Karpas-422 (cell line): ENCODE measurements around the gene DGKD. TPM values are rescaled to one million over a fixed set of nuclear protein-coding genes. Genes with fewer than 3 reads are reported as not detected.

Experiments used
- DNase-seq: peaks from one replicate; pipeline ENCODE4 v3.0.0-alpha.2; 2015
- H2AFZ ChIP-seq: fragments of 200-600 bp; sonication (generic); 2 replicates; pipeline ENCODE4 v1.6.1; 2014; ENCODE audit warnings: antibody characterized with exemption, low read length, mixed read lengths
- H3K27ac ChIP-seq: fragments of 200-600 bp; sonication (generic); 2 replicates; pipeline ENCODE4 v1.5.1; 2014; ENCODE audit warnings: mild to moderate bottlenecking, low read length, moderate library complexity
- H3K27me3 ChIP-seq: fragments of 200-600 bp; sonication (generic); 2 replicates; pipeline ENCODE4 v1.6.1; 2014; ENCODE audit warnings: low read length, mixed read lengths
- H3K36me3 ChIP-seq: fragments of 200-600 bp; sonication (generic); 2 replicates; pipeline ENCODE4 v1.6.1; 2014; ENCODE audit warnings: low read length, mixed read lengths; ENCODE audit not compliant: insufficient read depth
- H3K4me1 ChIP-seq: fragments of 200-600 bp; sonication (generic); 2 replicates; pipeline ENCODE4 v1.6.1; 2014; ENCODE audit warnings: mild to moderate bottlenecking, low read length, mixed read lengths
- H3K4me2 ChIP-seq: fragments of 200-600 bp; sonication (generic); 2 replicates; pipeline ENCODE4 v1.6.1; 2014; ENCODE audit warnings: low read length, low read depth, mild to moderate bottlenecking; ENCODE audit not compliant: poor library complexity, severe bottlenecking
- H3K4me3 ChIP-seq: fragments of 200-600 bp; sonication (generic); 2 replicates; pipeline ENCODE4 v1.5.1; 2014; ENCODE audit warnings: mild to moderate bottlenecking, antibody characterized with exemption, low read length, mixed read lengths
- H3K79me2 ChIP-seq: fragments of 200-600 bp; sonication (generic); 2 replicates; pipeline ENCODE4 v1.6.1; 2014; ENCODE audit warnings: mild to moderate bottlenecking, low read length, mixed read lengths
- H3K9ac ChIP-seq: fragments of 200-600 bp; sonication (generic); 2 replicates; pipeline ENCODE4 v1.6.0; 2014; ENCODE audit warnings: low read length
- H3K9me2 ChIP-seq: fragments of 200-600 bp; sonication (generic), shearing (Covaris generic); replicated peaks from 2 replicates; pipeline ENCODE4 v1.6.0; 2014; ENCODE audit warnings: mild to moderate bottlenecking, low read length, moderate library complexity; ENCODE audit not compliant: insufficient read depth
- H3K9me3 ChIP-seq: fragments of 300-700, 200-600 bp; sonication (generic); 2 replicates; pipeline ENCODE4 v1.6.1; 2014; ENCODE audit warnings: low read length, mixed read lengths
- H4K20me1 ChIP-seq: fragments of 200-600 bp; sonication (generic); 2 replicates; pipeline ENCODE4 v1.6.1; 2014; ENCODE audit warnings: mild to moderate bottlenecking, antibody characterized with exemption, low read length, low read depth; ENCODE audit not compliant: insufficient read depth
- total RNA-seq: library from RNA; depleted of rRNA; stranded (reverse); fragments of >200 nt; shearing (Covaris generic); gene quantifications from 2 replicates; pipeline ENCODE4 v1.2.3, GENCODE V29; 2014; ENCODE audit warnings: low replicate concordance

DGKD gene
- total RNA-seq, 1 experiment from 2014 or later: 10.2 TPM

- Histone ChIP-seq H2AFZ (no peak overlapping the region), H3K27ac (no peak overlapping the region), H4K20me1 (no peaks in the 10 kb centered on the region), H3K27me3 (no peaks in the 10 kb centered on the region), H3K79me2 (no peaks in the 10 kb centered on the region), H3K9ac (no peak overlapping the region), H3K4me3 (no peak overlapping the region), H3K9me2 (no peaks in the 10 kb centered on the region), H3K4me1 (no peaks in the 10 kb centered on the region), H3K36me3 (no peaks in the 10 kb centered on the region), H3K4me2 (no peak overlapping the region), H3K9me3 (no peaks in the 10 kb centered on the region)
- DNase-seq: no peak
Measured at GRCh38 chr2:233471291-233472035, 117.2 kb downstream of the DGKD start.

- H3K9ac ChIP-seq: no peak overlapping the region
- no peak for DNase-seq
Measured at GRCh38 chr2:233473386-233473791, 119.1 kb downstream of the DGKD start.

GRCh38 chr2:233473878-233474277 is 119.6 kb downstream of the DGKD start:
- no peak for DNase-seq
- no peak overlapping the region for H3K27ac ChIP-seq
- no peaks in the 10 kb centered on the region for H3K9me3 ChIP-seq
- no peaks in the 10 kb centered on the region for H3K79me2 ChIP-seq
- H3K27me3 ChIP-seq: no peaks in the 10 kb centered on the region
- no peak overlapping the region for H2AFZ ChIP-seq
- H4K20me1 ChIP-seq: no peaks in the 10 kb centered on the region
- no peak overlapping the region for H3K4me3 ChIP-seq
- no peaks in the 10 kb centered on the region for H3K36me3 ChIP-seq
- H3K4me1 ChIP-seq: no peaks in the 10 kb centered on the region
- no peaks in the 10 kb centered on the region for H3K9me2 ChIP-seq
- no peak overlapping the region for H3K9ac ChIP-seq
- no peak overlapping the region for H3K4me2 ChIP-seq

More at GRCh38 chr2:233473386-233473791, 119.1 kb downstream of the DGKD start:
- H3K36me3 ChIP-seq: no peaks in the 10 kb centered on the region
- H3K79me2 ChIP-seq: no peaks in the 10 kb centered on the region
- H3K4me1 ChIP-seq: no peaks in the 10 kb centered on the region
- H3K9me2 ChIP-seq: no peaks in the 10 kb centered on the region
- H2AFZ ChIP-seq: no peak overlapping the region
- H3K9me3 ChIP-seq: no peaks in the 10 kb centered on the region
- H3K4me3 ChIP-seq: no peak overlapping the region
- H3K27ac ChIP-seq: no peak overlapping the region
- no peak overlapping the region for H3K4me2 ChIP-seq
- no peaks in the 10 kb centered on the region for H4K20me1 ChIP-seq
- H3K27me3 ChIP-seq: no peaks in the 10 kb centered on the region

GRCh38 chr2:233474308-233475160 is 120.2 kb downstream of the DGKD start:
- Histone ChIP-seq H3K79me2 (no peaks in the 10 kb centered on the region), H3K9me2 (no peaks in the 10 kb centered on the region), H3K4me1 (no peaks in the 10 kb centered on the region), H3K9me3 (no peaks in the 10 kb centered on the region), H4K20me1 (no peaks in the 10 kb centered on the region), H3K36me3 (no peaks in the 10 kb centered on the region), H2AFZ (no peak overlapping the region), H3K27ac (no peak overlapping the region), H3K4me2 (no peak overlapping the region), H3K9ac (no peak overlapping the region), H3K4me3 (no peak overlapping the region), H3K27me3 (no peaks in the 10 kb centered on the region)
- no peak for DNase-seq

GRCh38 chr2:233476063-233476410 is 121.7 kb downstream of the DGKD start:
- H3K4me2 ChIP-seq: no peak overlapping the region
- H3K27ac ChIP-seq: no peak overlapping the region
- no peak overlapping the region for H2AFZ ChIP-seq
- no peak overlapping the region for H3K4me3 ChIP-seq
- no peaks in the 10 kb centered on the region for H3K9me3 ChIP-seq
- H3K36me3 ChIP-seq: no peaks in the 10 kb centered on the region
- H3K4me1 ChIP-seq: no peaks in the 10 kb centered on the region
- no peak overlapping the region for H3K9ac ChIP-seq
- H3K79me2 ChIP-seq: no peaks in the 10 kb centered on the region
- no peaks in the 10 kb centered on the region for H4K20me1 ChIP-seq
- H3K27me3 ChIP-seq: no peaks in the 10 kb centered on the region
- no peaks in the 10 kb centered on the region for H3K9me2 ChIP-seq
- DNase-seq: no peak

- H3K4me3 ChIP-seq: no peak overlapping the region
- H3K79me2 ChIP-seq: no peaks in the 10 kb centered on the region
- no peaks in the 10 kb centered on the region for H3K9me3 ChIP-seq
- no peak for DNase-seq
- no peaks in the 10 kb centered on the region for H3K36me3 ChIP-seq
- H3K9ac ChIP-seq: no peak overlapping the region
- H4K20me1 ChIP-seq: no peaks in the 10 kb centered on the region
- H2AFZ ChIP-seq: no peak overlapping the region
- H3K4me2 ChIP-seq: no peak overlapping the region
- no peaks in the 10 kb centered on the region for H3K27me3 ChIP-seq
- H3K4me1 ChIP-seq: no peaks in the 10 kb centered on the region
- no peak overlapping the region for H3K27ac ChIP-seq
- H3K9me2 ChIP-seq: no peaks in the 10 kb centered on the region
Measured at GRCh38 chr2:233476651-233477547, 122.6 kb downstream of the DGKD start.

GRCh38 chr2:233477548-233478433 is 123.5 kb downstream of the DGKD start:
- H3K27me3 ChIP-seq: no peaks in the 10 kb centered on the region
- no peak overlapping the region for H3K9ac ChIP-seq
- H3K4me3 ChIP-seq: no peak overlapping the region
- H3K36me3 ChIP-seq: no peaks in the 10 kb centered on the region
- no peak for DNase-seq
- H4K20me1 ChIP-seq: no peaks in the 10 kb centered on the region
- no peak overlapping the region for H3K27ac ChIP-seq
- no peaks in the 10 kb centered on the region for H3K79me2 ChIP-seq
- no peaks in the 10 kb centered on the region for H3K9me3 ChIP-seq
- H3K4me1 ChIP-seq: peaks cover 7% of the 10 kb centered on the region
- H3K4me2 ChIP-seq: no peak overlapping the region
- no peaks in the 10 kb centered on the region for H3K9me2 ChIP-seq
- H2AFZ ChIP-seq: no peak overlapping the region
